Natural killer cell (primary cell): ENCODE data around the gene CLIC5. TPM values are rescaled to one million over a fixed set of nuclear protein-coding genes. Genes with fewer than 3 reads are reported as not detected.
A peak's percentile ranks its signal among the peaks of the same experiment; 100 is the strongest.

Source experiments
- ATAC-seq, 3 donors: fragments of 150-1000 bp in 2 of 3; fragments of 200-7000 bp in 1 of 3; cut with Tn5 transposase; 1 replicate in 1 of 3; 2 replicates in 2 of 3; pipeline ENCODE4 v1.10.0; 2021; ENCODE audit warnings: mild to moderate bottlenecking in 2 of 3, moderate library complexity in 2 of 3
- DNase-seq, 2 donors: peaks; one replicate each; pipeline versions ENCODE4 v3.0.0 to v3.0.0-alpha.2; 2013 to 2021; ENCODE audit warnings: mixed read lengths in 1 of 2
- H3K27ac ChIP-seq: one replicate; pipeline ENCODE4 v1.5.1; 2013; ENCODE audit warnings: mild to moderate bottlenecking, low read length
- H3K27me3 ChIP-seq: one replicate; pipeline ENCODE4 v1.6.1; 2013; ENCODE audit warnings: low read length; ENCODE audit not compliant: control insufficient read depth, insufficient read depth
- H3K36me3 ChIP-seq: one replicate; pipeline ENCODE4 v1.6.1; 2013; ENCODE audit warnings: low read length; ENCODE audit not compliant: control insufficient read depth, insufficient read depth
- H3K4me1 ChIP-seq: one replicate; pipeline ENCODE4 v1.6.1; 2013; ENCODE audit warnings: low read length; ENCODE audit not compliant: control insufficient read depth, insufficient read depth
- H3K4me3 ChIP-seq: one replicate; pipeline ENCODE4 v1.5.1; 2013; ENCODE audit warnings: low read length
- H3K9me3 ChIP-seq: one replicate; pipeline ENCODE4 v1.6.1; 2013; ENCODE audit warnings: low read length; ENCODE audit not compliant: control insufficient read depth, insufficient read depth
- H3K27ac Mint-ChIP-seq, 2 donors: one replicate each; pipeline ENCODE4 v1.8.0; 2022; ENCODE audit warnings: mild to moderate bottlenecking in 2 of 2, mixed read lengths in 2 of 2, moderate library complexity in 1 of 2
- H3K27me3 Mint-ChIP-seq, 2 donors: one replicate each; pipeline ENCODE4 v1.8.0; 2022; ENCODE audit warnings: low read depth in 2 of 2, mixed read lengths in 2 of 2
- H3K36me3 Mint-ChIP-seq: one replicate; pipeline ENCODE4 v1.8.0; 2022; ENCODE audit warnings: mixed read lengths
- H3K4me1 Mint-ChIP-seq, 2 donors: one replicate each; pipeline ENCODE4 v1.8.0; 2022; ENCODE audit warnings: mixed read lengths in 2 of 2
- H3K4me3 Mint-ChIP-seq: one replicate; pipeline ENCODE4 v1.8.0; 2022; ENCODE audit warnings: mild to moderate bottlenecking, moderate library complexity, mixed read lengths
- H3K9me3 Mint-ChIP-seq, 2 donors: one replicate each; pipeline ENCODE4 v1.8.0; 2022; ENCODE audit warnings: mixed read lengths in 2 of 2
- WGBS: methylation state at CpG from one replicate; pipeline ENCODE4 v1.1.7; 2013; ENCODE audit warnings: missing lambda C conversion rate; ENCODE audit not compliant: insufficient coverage; 5-methylcytosine and 5-hydroxymethylcytosine counted together
- intact Hi-C: fragments of 100-400 bp; cut with micrococcal nuclease; formaldehyde crosslinking; loops from one replicate; pipeline ENCODE4 v1.14.2; 2022
- total RNA-seq, 4 donors: library from RNA; stranded (reverse); fragments of 120-200 nt in 1 of 4; gene quantifications; one replicate each; pipeline versions ENCODE4 v1.2.3 to v1.2.4, GENCODE V29; 2013 to 2022
- TF ChIP-seq, protein P1 (sequence below): fragments of 200-600 bp; IDR thresholded peaks from one replicate; pipeline ENCODE4 v1.8.0; 2022; ENCODE audit warnings: antibody characterized with exemption

Gene CLIC5
- total RNA-seq, 3 donors from 2014 or later (not counting 1 experiment from before 2014, with no cell fraction given), result 0.52 to 1.7 (median 1.4) TPM

DNA sequence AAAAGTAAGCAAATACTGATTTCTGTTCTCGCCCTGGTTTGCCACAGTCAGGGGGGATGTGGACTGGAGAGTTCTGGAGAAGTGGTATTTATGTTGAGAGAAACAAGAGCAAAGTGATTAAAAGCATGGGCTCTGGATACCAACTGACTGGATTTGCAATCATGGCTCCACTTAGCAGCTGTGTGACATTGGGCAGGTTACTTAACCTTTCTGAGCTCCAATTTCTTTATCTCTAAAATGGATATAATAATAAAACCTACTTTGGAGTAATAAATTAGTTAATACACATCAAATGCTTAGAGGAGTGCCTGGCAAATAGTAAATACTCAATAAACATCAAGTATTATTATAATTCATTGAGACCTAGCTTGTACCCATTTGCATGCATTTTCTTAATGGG, 111.7 kb downstream of the CLIC5 start:
- Histone ChIP-seq H3K27ac (no peak overlapping the region), H3K36me3 (no peaks in the 10 kb centered on the region), H3K27me3 (no peaks in the 10 kb centered on the region), H3K4me3 (no peak overlapping the region), H3K4me1 (no peaks in the 10 kb centered on the region), H3K9me3 (no peaks in the 10 kb centered on the region)
- WGBS, result 100% methylated on average over 1 of the region's 1 CpG
- TF ChIP-seq, protein P1, sequence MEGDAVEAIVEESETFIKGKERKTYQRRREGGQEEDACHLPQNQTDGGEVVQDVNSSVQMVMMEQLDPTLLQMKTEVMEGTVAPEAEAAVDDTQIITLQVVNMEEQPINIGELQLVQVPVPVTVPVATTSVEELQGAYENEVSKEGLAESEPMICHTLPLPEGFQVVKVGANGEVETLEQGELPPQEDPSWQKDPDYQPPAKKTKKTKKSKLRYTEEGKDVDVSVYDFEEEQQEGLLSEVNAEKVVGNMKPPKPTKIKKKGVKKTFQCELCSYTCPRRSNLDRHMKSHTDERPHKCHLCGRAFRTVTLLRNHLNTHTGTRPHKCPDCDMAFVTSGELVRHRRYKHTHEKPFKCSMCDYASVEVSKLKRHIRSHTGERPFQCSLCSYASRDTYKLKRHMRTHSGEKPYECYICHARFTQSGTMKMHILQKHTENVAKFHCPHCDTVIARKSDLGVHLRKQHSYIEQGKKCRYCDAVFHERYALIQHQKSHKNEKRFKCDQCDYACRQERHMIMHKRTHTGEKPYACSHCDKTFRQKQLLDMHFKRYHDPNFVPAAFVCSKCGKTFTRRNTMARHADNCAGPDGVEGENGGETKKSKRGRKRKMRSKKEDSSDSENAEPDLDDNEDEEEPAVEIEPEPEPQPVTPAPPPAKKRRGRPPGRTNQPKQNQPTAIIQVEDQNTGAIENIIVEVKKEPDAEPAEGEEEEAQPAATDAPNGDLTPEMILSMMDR, result no peak
- H3K36me3 Mint-ChIP-seq, result no peaks in the 10 kb centered on the region
- intact Hi-C loops, result no loop called here
- H3K4me3 Mint-ChIP-seq, result no peak overlapping the region
- ATAC-seq, result no peak
- H3K27me3 Mint-ChIP-seq, result peaks cover 7 to 15% of the 10 kb centered on the region in 2 donors
- H3K4me1 Mint-ChIP-seq, result no peaks in the 10 kb centered on the region
- H3K9me3 Mint-ChIP-seq, result no peaks in the 10 kb centered on the region
- no peak for DNase-seq
- no peak overlapping the region for H3K27ac Mint-ChIP-seq

DNA sequence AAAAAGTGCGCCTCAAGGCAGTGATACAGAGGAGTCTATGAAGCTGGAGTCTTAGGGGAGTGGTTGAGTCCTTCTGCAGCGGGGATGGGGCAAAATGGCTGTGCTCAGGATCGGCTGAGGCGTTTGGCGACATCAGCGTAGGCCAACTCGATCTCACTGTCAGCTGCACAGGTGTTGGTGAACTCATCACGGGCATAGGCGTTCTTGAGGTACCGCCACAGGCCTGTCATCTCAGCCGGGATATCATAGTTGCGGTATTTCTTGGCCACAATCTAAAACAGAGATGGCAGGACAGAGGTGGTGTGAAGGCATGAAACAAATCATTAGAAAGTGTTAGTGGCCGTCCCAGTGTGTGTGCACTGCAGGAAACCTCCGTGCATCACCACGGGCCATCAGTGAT, 112.7 kb downstream of the CLIC5 start:
- DNase-seq (no peak), ATAC-seq (peak in 1 of 3 donors; percentile 28)
- 82% methylated on average over 15 of the region's 15 CpGs for WGBS
- Mint-ChIP-seq H3K27ac (no peak overlapping the region), H3K9me3 (no peaks in the 10 kb centered on the region), H3K27me3 (peaks cover 7 to 23% of the 10 kb centered on the region in 2 donors), H3K4me1 (no peaks in the 10 kb centered on the region), H3K36me3 (no peaks in the 10 kb centered on the region), H3K4me3 (no peak overlapping the region)
- no peak overlapping the region for H3K27ac ChIP-seq
- no peak overlapping the region for H3K4me3 ChIP-seq
- H3K27me3 ChIP-seq, result no peaks in the 10 kb centered on the region
- TF ChIP-seq, protein P1, result no peak
- H3K36me3 ChIP-seq, result no peaks in the 10 kb centered on the region
- intact Hi-C loops, result no loop called here
- no peaks in the 10 kb centered on the region for H3K4me1 ChIP-seq
- H3K9me3 ChIP-seq, result no peaks in the 10 kb centered on the region

DNA sequence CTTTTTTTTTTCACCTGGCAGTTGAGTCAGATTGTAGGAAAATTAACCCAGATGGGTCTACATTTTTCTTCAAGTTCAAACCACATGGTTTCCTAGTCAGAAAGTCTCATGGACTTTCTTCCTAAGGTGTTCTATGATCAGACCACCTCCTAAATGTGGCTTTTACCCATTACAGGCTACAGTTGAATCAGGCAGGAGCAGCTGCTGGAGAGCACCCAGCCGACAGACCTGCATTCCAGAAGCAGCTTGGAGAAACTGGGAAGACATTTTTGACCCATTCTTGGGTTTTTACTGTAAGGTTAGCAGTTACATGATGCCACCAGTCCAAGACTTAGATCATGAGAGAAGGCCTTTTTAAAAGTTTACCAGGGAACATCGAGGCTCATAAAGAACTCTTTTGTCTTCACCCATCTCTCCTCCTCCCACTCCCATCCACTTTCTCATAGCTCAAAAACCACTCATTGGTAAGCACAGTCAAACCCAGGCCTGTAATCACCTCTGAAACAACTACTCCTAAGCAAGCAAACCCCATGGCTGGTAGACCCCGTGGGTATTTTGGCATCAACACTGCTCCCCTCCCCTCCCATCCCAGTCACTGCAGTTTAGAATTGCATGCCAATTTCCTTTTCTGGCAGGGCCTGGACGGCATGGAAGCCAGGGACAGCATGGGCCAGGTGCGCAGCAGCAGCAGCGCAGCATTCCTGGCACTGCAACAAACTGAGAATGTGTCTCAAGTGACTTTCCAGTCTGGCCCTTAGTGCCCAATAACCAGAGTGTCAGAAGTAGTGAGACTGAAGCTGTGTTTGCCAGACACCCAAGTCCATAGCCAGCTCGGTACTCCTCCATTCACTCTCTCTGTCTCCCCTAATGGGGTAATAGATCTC, 113.7 kb downstream of the CLIC5 start:
- DNase-seq, result no peak

More for the DNA sequence above, 113.7 kb downstream of the CLIC5 start:
- Mint-ChIP-seq H3K4me1 (no peaks in the 10 kb centered on the region), H3K27me3 (peaks cover 13 to 22% of the 10 kb centered on the region in 2 donors), H3K27ac (no peak overlapping the region), H3K9me3 (no peaks in the 10 kb centered on the region), H3K36me3 (no peaks in the 10 kb centered on the region), H3K4me3 (no peak overlapping the region)
- Histone ChIP-seq H3K36me3 (no peaks in the 10 kb centered on the region), H3K27me3 (no peaks in the 10 kb centered on the region), H3K9me3 (no peaks in the 10 kb centered on the region), H3K4me1 (no peaks in the 10 kb centered on the region), H3K27ac (no peak overlapping the region), H3K4me3 (no peak overlapping the region)
- TF ChIP-seq, protein P1, result no peak
- ATAC-seq, result no peak
- 92% methylated on average over 6 of the region's 7 CpGs for WGBS
- intact Hi-C loops, result no loop called here
